ENCODE data around the gene PIGS. TPM values are rescaled to one million over a fixed set of nuclear protein-coding genes. Genes with fewer than 3 reads are reported as not detected.
"Not testable (repeated sequence)": the region's sequence is repeated elsewhere in the genome, so short reads cannot be mapped to it uniquely, and the experiment has no call there.

Gene PIGS
- total RNA-seq, 1 donor from 2014 or later, result 65.9 TPM

GRCh38 chr17:28528327-28529012, 42.9 kb downstream of the PIGS start:
- DNase-seq, result no peak

DNA sequence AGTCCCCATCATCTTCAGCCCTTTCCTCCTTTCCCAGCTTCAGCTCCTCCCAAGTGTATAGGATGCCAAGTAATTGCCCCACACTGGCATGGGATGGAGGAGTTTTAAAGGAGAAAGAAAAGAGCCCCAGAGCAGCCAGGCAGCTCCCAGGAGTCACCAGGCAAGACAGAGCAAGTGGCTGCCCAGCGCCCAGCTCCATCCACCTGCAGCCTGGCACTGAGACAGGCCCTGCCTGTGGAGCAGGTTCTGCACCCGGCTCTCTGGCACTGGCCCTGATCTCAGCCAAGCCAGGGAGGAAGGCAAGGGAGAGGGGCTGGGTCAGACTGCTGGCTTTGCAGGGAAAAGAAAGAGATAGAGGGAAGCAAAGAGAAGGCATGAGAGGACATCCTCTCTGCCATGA, 43.5 kb downstream of the PIGS start:
- DNase-seq, result no peak

DNA sequence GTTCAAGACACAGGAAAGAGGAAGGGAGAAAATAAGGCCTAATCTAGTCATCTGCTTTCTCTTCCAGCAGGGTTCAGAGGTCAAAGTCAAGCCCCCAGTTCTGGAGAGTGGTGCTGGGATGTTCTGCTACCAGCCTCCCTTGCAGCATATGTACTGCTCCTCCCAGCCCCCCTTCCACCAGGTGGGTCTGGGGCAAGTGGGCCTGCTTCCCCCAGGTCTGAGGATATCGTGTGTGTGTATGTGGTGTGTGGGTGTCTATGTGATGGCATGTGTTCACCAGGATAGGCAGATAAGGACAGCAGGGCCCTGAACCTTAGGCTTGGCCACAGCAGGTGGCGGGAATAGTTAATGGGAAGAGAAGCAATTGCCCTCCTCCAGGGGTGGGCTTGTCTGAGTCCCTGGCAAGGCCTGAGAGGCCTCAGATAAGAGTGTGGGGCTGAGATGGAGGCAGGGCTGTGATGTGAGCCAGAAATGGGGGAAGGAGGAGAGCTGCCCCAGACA, 44.1 kb downstream of the PIGS start:
- no peak for DNase-seq

- no peak for DNase-seq
Measured at GRCh38 chr17:28526381-28526780, 44.9 kb downstream of the PIGS start.

DNA sequence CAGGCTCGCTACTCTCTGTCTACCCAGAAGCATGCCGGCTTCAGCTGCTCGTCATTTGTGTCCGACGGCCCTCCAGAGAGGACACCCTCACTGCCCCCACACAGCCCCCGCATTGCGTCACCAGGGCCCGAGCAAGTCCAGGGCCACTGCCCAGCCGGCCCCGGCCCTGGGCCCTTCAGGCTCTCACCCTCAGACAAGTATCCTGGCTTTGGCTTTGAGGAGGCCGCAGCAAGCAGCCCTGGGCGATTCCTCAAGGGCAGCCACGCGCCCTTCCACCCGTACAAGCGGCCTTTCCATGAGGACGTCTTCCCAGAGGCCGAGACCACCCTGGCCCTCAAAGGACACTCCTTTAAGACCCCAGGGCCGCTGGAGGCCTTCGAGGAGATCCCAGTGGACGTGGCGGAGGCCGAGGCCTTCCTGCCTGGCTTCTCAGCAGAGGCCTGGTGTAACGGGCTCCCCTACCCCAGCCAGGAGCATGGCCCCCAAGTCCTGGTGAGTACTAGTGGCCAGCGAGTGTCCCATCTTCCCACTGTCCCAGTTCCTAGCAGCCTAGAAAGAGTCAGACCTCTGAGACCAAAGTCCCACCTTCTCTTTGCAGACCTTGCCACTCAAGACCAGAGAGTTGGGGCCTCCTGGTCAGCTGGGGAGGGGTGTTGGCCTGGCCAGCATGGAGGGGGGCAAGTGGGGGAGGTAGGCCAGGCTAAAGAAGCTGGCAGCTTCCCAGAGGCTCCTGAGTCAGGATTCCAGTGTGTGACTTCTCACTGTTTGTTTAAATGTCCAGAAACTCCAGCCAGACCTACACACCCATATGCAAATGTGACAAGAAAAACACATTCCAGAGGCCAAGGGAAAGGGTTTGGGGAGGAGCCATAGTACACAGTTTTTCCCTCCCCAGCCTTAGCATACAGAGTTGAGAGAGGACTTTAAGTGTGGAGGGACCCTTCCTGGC, 46.6 kb downstream of the PIGS start:
- no peak for DNase-seq

DNA sequence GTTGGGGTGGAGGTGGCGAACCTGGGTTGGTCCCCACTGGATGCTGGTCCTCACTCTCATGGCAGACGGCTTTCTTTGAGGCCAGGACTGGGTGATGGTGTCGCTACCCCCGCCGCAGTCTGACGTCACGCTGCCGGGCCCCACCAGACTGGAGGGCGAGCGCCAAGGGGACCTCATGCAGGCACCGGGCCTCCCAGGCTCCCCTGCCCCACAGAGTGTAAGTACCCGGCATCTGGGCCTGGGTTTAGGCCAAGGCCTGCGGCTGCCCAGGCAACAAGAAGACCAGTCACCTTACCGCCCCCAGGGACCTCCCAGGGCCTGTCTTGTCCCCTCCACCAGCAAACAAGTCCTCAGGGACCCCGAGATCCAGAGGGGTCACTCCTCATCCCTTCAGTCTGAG, 47.4 kb downstream of the PIGS start:
- DNase-seq, result no peak

- DNase-seq, result no peak
Measured at GRCh38 chr17:28523186-28523585, 48.1 kb downstream of the PIGS start.

DNA sequence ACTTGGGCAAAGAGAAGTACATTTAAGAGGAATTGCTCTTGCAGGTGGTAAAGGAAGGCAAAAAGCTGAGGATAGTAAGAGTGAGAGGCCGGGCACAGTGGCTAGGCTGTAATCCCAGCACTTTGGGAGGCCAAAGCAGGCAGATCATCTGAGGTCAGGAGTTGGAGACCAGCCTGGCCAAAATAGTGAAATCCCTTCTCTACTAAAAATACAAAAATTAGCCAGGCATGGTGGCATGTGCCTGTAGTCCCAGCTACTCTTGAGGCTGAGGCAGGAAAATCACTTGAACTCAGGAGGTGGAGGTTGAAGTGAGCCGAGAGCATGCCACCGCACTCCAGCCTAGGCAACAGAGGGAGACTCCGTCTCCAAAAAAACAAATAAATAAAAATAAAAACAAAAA, 49.0 kb downstream of the PIGS start:
- DNase-seq, result not testable (repeated sequence)

- no peak for DNase-seq
Measured at GRCh38 chr17:28521311-28522085, 49.8 kb downstream of the PIGS start.

- no peak for DNase-seq
Measured at GRCh38 chr17:28520687-28521086, 50.6 kb downstream of the PIGS start.

DNA sequence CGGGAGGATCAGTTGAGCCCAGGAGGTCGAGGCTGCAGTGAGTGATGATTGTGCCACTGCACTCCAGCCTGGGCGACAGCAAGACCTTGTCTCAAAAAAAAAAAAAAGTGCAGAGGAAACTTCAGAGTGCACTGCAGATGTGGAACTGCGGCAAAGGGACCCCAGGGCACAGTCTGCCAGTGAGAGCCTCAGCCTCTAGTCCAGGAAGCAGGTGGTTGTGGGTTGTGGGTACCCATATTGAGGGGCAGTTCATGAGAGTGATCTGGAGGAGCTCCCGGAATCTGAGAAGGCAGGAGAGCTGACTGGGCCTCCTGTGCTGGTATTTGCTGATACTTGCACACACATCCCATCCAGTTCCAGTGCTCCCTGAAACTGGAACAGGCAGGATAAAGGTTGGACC, 52.1 kb downstream of the PIGS start:
- no peak for DNase-seq

DNA sequence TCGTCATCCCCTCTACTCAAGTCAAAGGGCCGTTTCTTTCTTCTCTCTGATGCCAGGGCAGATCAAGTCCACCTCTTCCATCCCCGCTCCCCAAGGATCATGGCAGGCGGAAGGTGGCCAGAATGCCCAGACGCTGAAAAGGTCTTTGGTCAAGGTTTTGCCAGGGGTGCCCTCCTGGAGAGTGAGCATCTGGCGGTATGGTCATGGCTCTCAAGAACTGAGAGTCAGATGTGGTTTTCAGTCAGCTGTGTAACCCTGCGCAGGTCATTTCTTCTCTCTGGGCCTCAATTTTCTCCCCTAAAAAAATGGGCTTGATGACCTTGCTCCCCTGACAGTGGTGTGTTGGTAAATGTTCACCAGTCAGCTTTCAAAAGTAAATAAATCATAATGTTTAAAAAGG, 52.7 kb downstream of the PIGS start:
- no peak for DNase-seq

DNA sequence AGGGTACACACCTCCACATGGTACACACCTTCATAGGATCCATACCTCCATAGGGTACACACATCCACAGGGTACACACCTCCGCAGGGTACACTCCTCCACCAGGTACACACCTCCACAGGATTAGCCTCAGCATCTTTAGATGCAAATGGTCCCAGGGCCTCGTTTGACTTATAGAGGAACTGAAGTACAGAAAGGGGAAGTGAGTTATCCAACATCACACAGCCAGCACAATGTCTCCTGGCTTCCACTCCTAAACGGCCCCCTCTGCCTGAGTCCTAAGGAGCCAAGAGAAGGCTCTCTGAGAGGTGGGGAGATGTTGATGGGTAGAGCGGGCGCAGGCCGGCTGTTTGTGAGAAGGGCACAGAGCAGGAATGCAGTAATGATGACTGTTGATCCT, 53.2 kb downstream of the PIGS start:
- DNase-seq, result no peak

- DNase-seq, result no peak
Measured at GRCh38 chr17:28515518-28515917, 55.8 kb downstream of the PIGS start.

- no peak for DNase-seq
Measured at GRCh38 chr17:28514561-28515002, 56.7 kb downstream of the PIGS start.

GRCh38 chr17:28513476-28513875, 57.8 kb downstream of the PIGS start:
- DNase-seq, result no peak

GRCh38 chr17:28511858-28512461, 59.4 kb downstream of the PIGS start:
- DNase-seq, result no peak

DNA sequence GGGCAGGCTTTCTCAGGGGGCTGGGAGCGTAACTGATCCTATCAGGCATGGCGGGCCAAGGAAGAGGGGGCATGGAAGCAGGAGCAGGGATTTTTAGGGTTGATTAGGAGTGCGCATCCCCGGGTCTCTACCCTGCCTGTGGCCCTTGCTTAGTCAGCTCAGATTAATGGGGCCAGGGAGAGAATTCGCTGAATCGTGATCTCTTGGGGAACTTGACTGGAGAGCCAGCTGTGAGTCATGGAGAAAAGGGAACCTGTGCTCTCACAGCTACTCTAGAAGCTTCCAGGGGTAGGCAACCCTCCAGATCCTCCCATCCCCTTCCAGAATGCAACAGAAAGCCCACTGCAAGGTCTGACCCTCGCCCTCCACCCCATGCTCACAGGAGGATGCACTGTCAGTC, 61.5 kb downstream of the PIGS start:
- no peak for DNase-seq

- no peak for DNase-seq
Measured at GRCh38 chr17:28508211-28508724, 63.1 kb downstream of the PIGS start.

- no peak for DNase-seq
Measured at GRCh38 chr17:28507567-28508203, 63.6 kb downstream of the PIGS start.

DNA sequence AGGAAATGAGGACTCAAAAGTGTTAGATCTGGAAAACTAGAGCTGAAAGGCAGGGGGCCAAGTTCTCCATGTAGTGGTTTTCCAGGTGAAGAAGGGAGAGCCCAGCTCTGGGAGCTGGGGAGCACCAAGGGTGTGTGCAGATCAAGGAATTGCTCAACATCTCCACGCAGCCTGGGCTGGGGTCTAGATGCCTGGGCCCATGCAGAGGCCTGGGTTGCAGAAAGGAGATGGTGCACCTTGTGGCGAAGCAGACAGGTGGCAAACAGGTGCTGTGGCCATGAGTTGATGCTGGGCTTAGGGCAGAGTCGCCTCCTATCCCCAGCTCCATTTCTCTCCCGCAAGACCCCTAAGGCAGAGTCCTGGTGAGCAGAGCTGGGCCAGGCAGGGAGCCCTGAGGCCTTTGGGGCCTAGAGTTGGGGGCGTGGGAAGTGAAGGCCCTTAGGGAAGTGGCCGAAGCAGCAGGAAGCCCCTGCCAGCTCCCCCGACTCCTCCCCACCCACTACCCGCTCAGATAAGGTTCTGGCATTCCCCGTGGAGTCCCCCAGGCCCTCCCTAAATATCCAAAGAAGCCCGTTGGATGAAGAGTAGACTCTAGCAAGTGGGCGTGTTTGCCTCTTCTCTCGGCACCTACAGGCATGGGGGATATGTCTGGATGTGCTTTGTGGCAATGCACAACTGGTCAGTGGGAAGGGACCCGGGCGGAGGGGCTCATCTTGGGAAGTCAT, 64.4 kb downstream of the PIGS start:
- no peak for DNase-seq
